ENCODE data around the gene HOMER1.

Gene HOMER1

GRCh38 chr5:79512471-79513307, 1.2 kb downstream of the HOMER1 start:
- in situ Hi-C loops (cut with MboI; ENCODE audit: low sequenced_read_pairs, unreplicated experiment), result no loop called here
- TF ChIP-seq, protein P1, sequence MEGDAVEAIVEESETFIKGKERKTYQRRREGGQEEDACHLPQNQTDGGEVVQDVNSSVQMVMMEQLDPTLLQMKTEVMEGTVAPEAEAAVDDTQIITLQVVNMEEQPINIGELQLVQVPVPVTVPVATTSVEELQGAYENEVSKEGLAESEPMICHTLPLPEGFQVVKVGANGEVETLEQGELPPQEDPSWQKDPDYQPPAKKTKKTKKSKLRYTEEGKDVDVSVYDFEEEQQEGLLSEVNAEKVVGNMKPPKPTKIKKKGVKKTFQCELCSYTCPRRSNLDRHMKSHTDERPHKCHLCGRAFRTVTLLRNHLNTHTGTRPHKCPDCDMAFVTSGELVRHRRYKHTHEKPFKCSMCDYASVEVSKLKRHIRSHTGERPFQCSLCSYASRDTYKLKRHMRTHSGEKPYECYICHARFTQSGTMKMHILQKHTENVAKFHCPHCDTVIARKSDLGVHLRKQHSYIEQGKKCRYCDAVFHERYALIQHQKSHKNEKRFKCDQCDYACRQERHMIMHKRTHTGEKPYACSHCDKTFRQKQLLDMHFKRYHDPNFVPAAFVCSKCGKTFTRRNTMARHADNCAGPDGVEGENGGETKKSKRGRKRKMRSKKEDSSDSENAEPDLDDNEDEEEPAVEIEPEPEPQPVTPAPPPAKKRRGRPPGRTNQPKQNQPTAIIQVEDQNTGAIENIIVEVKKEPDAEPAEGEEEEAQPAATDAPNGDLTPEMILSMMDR (IDR thresholded peaks at IDR 0.05; ENCODE audit: borderline replicate concordance, control extremely low read depth, extremely low read depth, insufficient read depth, missing control alignments), result no peak
- no peak for DNase-seq (ENCODE audit: low spot score)

- in situ Hi-C loops (cut with MboI; ENCODE audit: low sequenced_read_pairs, unreplicated experiment), result no loop called here
Measured at GRCh38 chr5:79512049-79512448, 1.9 kb downstream of the HOMER1 start.

GRCh38 chr5:79510638-79511037, 3.3 kb downstream of the HOMER1 start:
- in situ Hi-C loops (cut with MboI; ENCODE audit: low sequenced_read_pairs, unreplicated experiment), result no loop called here
- TF ChIP-seq, protein P1 (IDR thresholded peaks at IDR 0.05; ENCODE audit: borderline replicate concordance, control extremely low read depth, extremely low read depth, insufficient read depth, missing control alignments), result no peak
- no peak for DNase-seq (ENCODE audit: low spot score)

More at GRCh38 chr5:79512049-79512448, 1.9 kb downstream of the HOMER1 start:
- no peak for DNase-seq (ENCODE audit: low spot score)
- TF ChIP-seq, protein P1 (IDR thresholded peaks at IDR 0.05; ENCODE audit: borderline replicate concordance, control extremely low read depth, extremely low read depth, insufficient read depth, missing control alignments), result no peak

- TF ChIP-seq, protein P1 (IDR thresholded peaks at IDR 0.05; ENCODE audit: borderline replicate concordance, control extremely low read depth, extremely low read depth, insufficient read depth, missing control alignments), result no peak
- DNase-seq (ENCODE audit: low spot score), result no peak
- in situ Hi-C loops (cut with MboI; ENCODE audit: low sequenced_read_pairs, unreplicated experiment), result no loop called here
Measured at GRCh38 chr5:79509244-79509885, 4.6 kb downstream of the HOMER1 start.

DNA sequence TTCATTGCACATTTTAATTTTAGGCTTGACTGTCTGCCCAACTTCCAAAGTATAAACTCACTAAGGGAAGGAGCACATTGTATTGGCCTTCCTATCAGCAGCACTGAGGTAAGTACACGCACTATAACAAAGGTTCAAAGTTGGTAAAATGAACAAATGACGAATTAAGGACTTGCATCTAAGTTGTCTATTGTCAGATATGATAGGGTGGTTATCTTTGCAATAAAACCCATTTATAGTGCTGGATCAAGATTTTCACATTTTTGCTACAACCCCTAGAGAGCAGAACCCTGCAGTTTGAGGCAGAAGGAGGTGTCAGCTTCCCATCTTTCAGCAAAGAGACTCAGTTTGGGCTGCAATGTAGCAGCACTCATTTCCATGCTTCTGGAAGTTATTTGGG, 5.1 kb downstream of the HOMER1 start:
- DNase-seq (ENCODE audit: low spot score), result no peak
- TF ChIP-seq, protein P1 (IDR thresholded peaks at IDR 0.05; ENCODE audit: borderline replicate concordance, control extremely low read depth, extremely low read depth, insufficient read depth, missing control alignments), result no peak
- in situ Hi-C loops (cut with MboI; ENCODE audit: low sequenced_read_pairs, unreplicated experiment), result no loop called here

GRCh38 chr5:79508354-79508753, 5.6 kb downstream of the HOMER1 start:
- TF ChIP-seq, protein P1 (IDR thresholded peaks at IDR 0.05; ENCODE audit: borderline replicate concordance, control extremely low read depth, extremely low read depth, insufficient read depth, missing control alignments), result no peak
- in situ Hi-C loops (cut with MboI; ENCODE audit: low sequenced_read_pairs, unreplicated experiment), result no loop called here
- no peak for DNase-seq (ENCODE audit: low spot score)

Data from GM13976 (cell line).